Measurements from ENCODE around the gene LRRN2.
"Not testable (repeated sequence)": the region's sequence is repeated elsewhere in the genome, so short reads cannot be mapped to it uniquely, and the experiment has no call there.

LRRN2 gene

DNA sequence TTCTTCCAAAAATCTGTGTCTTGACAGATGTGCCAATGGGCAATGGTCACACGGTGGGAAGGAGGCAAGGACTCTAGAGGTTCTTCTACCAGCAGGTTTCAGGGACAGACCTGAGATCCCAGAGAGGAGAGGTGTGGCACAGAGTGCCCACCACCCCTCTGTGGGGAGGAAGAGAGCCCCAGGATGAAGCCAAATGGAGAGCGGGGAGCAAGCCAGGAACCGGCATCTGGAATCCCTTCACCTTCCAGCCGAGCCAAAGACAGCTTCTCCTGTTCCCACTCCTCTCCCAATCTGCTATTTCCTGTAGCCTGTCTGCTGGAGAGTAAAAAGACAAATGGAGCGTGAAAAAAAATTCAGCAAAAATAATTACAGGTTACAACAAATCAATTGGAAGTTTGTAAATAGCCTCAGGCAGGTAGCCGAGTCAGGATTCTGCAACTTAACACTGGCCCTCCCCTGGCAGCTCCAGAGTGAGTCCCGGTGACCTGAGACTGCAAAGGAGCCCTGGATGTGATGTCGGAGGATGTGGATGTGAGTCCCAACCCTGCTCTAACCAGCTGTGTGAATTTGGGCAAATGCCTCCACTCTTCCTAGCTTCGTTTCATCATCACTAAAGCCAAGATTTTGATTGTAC is 45.4 kb upstream of the LRRN2 start:
- TF ChIP-seq, protein P1, sequence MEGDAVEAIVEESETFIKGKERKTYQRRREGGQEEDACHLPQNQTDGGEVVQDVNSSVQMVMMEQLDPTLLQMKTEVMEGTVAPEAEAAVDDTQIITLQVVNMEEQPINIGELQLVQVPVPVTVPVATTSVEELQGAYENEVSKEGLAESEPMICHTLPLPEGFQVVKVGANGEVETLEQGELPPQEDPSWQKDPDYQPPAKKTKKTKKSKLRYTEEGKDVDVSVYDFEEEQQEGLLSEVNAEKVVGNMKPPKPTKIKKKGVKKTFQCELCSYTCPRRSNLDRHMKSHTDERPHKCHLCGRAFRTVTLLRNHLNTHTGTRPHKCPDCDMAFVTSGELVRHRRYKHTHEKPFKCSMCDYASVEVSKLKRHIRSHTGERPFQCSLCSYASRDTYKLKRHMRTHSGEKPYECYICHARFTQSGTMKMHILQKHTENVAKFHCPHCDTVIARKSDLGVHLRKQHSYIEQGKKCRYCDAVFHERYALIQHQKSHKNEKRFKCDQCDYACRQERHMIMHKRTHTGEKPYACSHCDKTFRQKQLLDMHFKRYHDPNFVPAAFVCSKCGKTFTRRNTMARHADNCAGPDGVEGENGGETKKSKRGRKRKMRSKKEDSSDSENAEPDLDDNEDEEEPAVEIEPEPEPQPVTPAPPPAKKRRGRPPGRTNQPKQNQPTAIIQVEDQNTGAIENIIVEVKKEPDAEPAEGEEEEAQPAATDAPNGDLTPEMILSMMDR (IDR thresholded peaks at IDR 0.05; ENCODE audit: control insufficient read depth, insufficient read depth, low read depth, low read length, missing control alignments): no peak
- no peak overlapping the region for H3K4me3 ChIP-seq (ENCODE audit: control insufficient read depth, low read depth, low read length)
- no peak for DNase-seq (ENCODE audit: low read depth)

DNA sequence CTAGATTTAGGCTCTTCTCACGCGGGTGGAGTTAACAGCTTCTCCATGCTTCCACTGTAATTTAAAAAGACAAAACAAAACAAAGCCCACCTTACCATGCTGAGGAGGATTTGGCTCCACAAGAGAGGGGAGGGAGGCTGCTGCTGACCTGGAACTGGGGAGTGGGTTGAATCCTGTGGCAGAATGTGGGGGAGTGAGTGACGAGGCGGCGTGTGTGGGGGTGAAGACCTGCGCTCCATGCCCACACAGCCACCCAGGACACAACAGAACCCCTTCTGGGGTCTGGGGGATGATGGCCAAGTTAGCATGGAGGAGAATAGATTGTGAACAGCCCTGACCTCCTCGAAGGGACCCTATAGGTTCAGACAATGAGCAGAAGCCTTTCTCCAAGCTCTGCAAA is 44.0 kb upstream of the LRRN2 start:
- no peak for DNase-seq (ENCODE audit: low read depth)
- TF ChIP-seq, protein P1 (IDR thresholded peaks at IDR 0.05; ENCODE audit: control insufficient read depth, insufficient read depth, low read depth, low read length, missing control alignments): no peak
- H3K4me3 ChIP-seq (ENCODE audit: control insufficient read depth, low read depth, low read length): no peak overlapping the region

DNA sequence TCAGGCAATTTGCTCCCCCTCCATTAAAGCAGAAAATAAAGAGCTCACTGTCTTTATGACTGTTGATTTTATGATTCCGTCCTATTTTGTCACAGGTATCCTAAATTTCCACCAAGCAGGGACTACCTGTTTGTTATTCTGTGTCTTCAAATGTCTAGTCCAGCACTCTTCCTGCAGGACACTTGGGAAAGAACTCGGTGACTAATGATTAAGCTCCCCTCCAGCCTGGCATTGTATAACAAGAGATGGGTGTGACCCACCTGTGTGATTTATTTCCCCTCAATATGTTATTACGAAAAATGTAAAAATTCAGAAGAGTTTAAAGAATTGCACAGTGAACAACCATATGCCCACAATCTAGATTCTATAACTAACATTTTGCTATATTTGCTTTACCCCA is 42.9 kb upstream of the LRRN2 start:
- DNase-seq (ENCODE audit: low read depth): no peak
- H3K4me3 ChIP-seq (ENCODE audit: control insufficient read depth, low read depth, low read length): no peak overlapping the region
- TF ChIP-seq, protein P1 (IDR thresholded peaks at IDR 0.05; ENCODE audit: control insufficient read depth, insufficient read depth, low read depth, low read length, missing control alignments): no peak

DNA sequence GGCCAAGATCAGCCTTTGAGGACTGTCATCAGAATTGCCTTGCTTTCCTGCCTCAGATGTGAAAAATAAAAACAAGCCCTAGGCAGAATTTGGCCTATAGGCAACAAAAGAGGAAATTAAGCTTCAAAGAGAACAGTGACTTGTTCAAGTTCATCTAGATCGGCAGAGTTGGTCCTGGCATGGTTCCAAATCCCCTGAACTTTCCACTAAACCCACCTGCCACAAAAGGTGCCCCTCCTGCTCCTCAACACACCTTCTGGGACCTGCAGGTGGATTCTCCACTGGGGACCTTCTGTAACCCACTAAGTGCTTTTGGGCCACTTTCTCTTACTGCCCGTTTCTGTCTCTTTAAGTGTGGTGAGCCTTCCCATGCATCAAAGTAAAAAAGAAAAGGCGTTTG is 42.5 kb upstream of the LRRN2 start:
- TF ChIP-seq, protein P1 (IDR thresholded peaks at IDR 0.05; ENCODE audit: control insufficient read depth, insufficient read depth, low read depth, low read length, missing control alignments): no peak
- H3K4me3 ChIP-seq (ENCODE audit: control insufficient read depth, low read depth, low read length): no peak overlapping the region
- DNase-seq (ENCODE audit: low read depth): no peak

DNA sequence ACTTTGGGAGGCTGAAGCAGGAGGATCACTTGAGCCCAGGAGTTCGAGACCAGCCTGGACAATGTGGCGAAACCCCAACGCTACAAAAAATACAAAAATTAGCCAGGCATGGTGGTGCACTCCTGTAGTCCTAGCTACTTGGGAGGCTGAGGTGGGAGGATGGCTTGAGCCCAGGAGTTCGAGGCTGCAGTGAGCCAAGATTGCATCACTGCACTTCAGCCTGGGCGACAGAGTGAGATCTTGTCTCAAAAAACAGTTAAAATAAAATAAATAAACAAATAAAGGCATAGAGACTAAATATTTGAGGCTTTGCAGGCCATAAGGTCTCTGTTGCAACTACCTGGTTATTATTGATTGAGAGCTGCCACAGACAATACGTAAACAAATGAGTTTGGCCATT is 41.9 kb upstream of the LRRN2 start:
- H3K4me3 ChIP-seq (ENCODE audit: control insufficient read depth, low read depth, low read length); DNase-seq (ENCODE audit: low read depth): not testable (repeated sequence)

DNA sequence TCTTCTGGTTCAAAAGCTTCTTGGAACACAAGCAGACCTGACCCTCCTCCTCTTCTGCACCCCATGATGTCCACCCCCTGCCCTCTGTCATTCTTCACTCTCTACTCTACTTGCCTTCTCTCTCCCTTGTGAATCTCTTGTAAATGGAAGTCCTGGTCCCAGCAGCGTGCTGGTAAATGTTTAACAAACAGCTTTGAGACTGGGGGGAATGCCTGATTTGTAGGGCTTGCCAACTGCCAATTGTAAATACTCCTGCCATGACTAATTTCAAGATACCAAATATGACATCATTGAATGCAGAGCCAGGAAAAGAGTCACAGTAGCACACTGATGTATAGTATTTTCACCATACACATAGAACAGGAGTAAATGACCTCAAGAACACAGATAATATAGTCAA is 40.9 kb upstream of the LRRN2 start:
- no peak for DNase-seq (ENCODE audit: low read depth)
- H3K4me3 ChIP-seq (ENCODE audit: control insufficient read depth, low read depth, low read length): no peak overlapping the region

DNA sequence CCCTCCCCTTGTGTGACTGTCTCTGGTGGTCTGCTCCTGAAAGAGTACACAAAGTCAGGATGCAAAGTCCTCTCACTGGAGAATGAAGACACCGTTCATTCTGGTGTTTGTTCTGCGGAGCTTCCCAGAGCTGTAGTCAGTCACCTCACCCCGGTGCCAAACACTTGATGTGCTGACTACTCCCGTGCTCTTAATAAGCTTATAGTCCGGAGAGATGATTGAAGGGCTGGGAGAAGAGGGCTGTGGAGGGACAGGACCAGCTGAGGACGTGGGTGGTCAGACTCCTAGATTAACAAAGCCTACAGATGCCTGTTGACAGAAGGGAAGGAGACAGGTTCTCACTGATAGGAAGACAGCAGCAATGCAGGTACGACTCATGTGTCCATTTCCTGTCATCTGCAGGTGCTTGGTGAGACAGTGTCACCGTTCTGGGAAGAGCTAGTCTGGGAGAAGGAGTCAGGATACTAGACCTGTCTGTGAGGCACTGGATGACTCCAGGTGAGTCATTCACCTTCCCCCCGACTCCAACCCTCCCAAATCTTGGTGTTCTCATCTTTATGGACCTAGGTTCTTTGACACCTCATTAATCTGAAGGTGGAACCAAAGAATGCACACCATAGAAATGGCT is 40.4 kb upstream of the LRRN2 start:
- no peak for DNase-seq (ENCODE audit: low read depth)
- no peak overlapping the region for H3K4me3 ChIP-seq (ENCODE audit: control insufficient read depth, low read depth, low read length)
- TF ChIP-seq, protein P1 (IDR thresholded peaks at IDR 0.05; ENCODE audit: control insufficient read depth, insufficient read depth, low read depth, low read length, missing control alignments): no peak

More for the DNA sequence above, 40.9 kb upstream of the LRRN2 start:
- TF ChIP-seq, protein P1 (IDR thresholded peaks at IDR 0.05; ENCODE audit: control insufficient read depth, insufficient read depth, low read depth, low read length, missing control alignments): no peak
